ENCODE data around the gene MED13L. TPM values are rescaled to one million over a fixed set of nuclear protein-coding genes. Genes with fewer than 3 reads are reported as not detected.

Gene MED13L
- total and polyA plus RNA-seq, 2 of the 8 experiments (the other 6 are each of a cell fraction or from before 2014, with no cell fraction given), result 15.9 to 51.7 TPM

GRCh38 chr12:116189692-116190091 lies 87.8 kb downstream of the MED13L start (continued):
- TF ChIP-seq TAF1 (IDR thresholded peaks at IDR 0.05; ENCODE audit: low read depth, low read length), result no peak
- no peak for TF ChIP-seq HDAC6 (IDR thresholded peaks at IDR 0.05; ENCODE audit: low read depth, low read length)
- TF ChIP-seq GTF2F1 (IDR thresholded peaks at IDR 0.05; ENCODE audit: borderline replicate concordance, low read depth, low read length), result no peak
- no peak for TF ChIP-seq CHD2 (IDR thresholded peaks at IDR 0.05; ENCODE audit: low read length)
- no peak for TF ChIP-seq SP2 (IDR thresholded peaks at IDR 0.05; ENCODE audit: low read length)
